Hepatocyte (in vitro differentiated cells): ENCODE measurements around the gene LIN28A.

Experiments
- CTCF ChIP-seq: fragments of 200-600 bp; sonication (generic); IDR thresholded peaks from 2 replicates; pipeline ENCODE4 v1.5.1; 2016; ENCODE audit warnings: antibody characterized with exemption, mild to moderate bottlenecking; ENCODE audit not compliant: poor library complexity
- EZH2 ChIP-seq: fragments of 200-600 bp; sonication (generic); IDR thresholded peaks from 2 replicates; pipeline ENCODE4 v1.6.1; 2016; ENCODE audit warnings: antibody characterized with exemption, mild to moderate bottlenecking, borderline replicate concordance

GRCh38 chr1:26431979-26432695 lies 21.5 kb downstream of the LIN28A start, which contains the start of gene DHDDS:
- TF ChIP-seq CTCF (no peak), EZH2 (no peak)
